Keratinocyte (primary cell): Measurements from ENCODE around the gene SAYSD1. TPM values are rescaled to one million over a fixed set of nuclear protein-coding genes. Genes with fewer than 3 reads are reported as not detected.

ENCODE experiments used
- DNase-seq: peaks from one replicate; pipeline ENCODE4 v3.0.0-alpha.2; 2011; ENCODE audit warnings: low read depth, missing footprints, low spot score
- FAIRE-seq: peaks from 2 replicates; lab custom pipeline; 2011; peaks lifted over from hg19 to GRCh38; lab: Jason Lieb, UNC
- H2AFZ ChIP-seq: 2 replicates; pipeline ENCODE4 v1.6.0; 2012; ENCODE audit warnings: low read length, control low read depth, inconsistent platforms; ENCODE audit not compliant: control insufficient read depth
- H3K27ac ChIP-seq: 2 replicates; pipeline ENCODE4 v1.5.1; 2011; ENCODE audit warnings: low read length; ENCODE audit not compliant: control insufficient read depth, insufficient read depth
- H3K27me3 ChIP-seq: 3 replicates; pipeline ENCODE4 v1.6.0; 2011; ENCODE audit warnings: low read length; ENCODE audit not compliant: control insufficient read depth, insufficient read depth; ENCODE audit errors: extremely low read depth
- H3K36me3 ChIP-seq, 2 experiments: 2 replicates in 1 of 2; 3 replicates in 1 of 2; pipeline ENCODE4 v1.5.1; 2011; ENCODE audit warnings: low read length in 2 of 2, mild to moderate bottlenecking in 1 of 2; ENCODE audit not compliant: control insufficient read depth in 2 of 2, insufficient read depth in 2 of 2; ENCODE audit errors: extremely low read depth in 1 of 2
- H3K4me1 ChIP-seq: 3 replicates; pipeline ENCODE4 v1.5.1; 2011; ENCODE audit warnings: low read length; ENCODE audit not compliant: control insufficient read depth, insufficient read depth; ENCODE audit errors: extremely low read depth
- H3K4me2 ChIP-seq: 3 replicates; pipeline ENCODE4 v1.6.0; 2011; ENCODE audit warnings: low read depth, low read length; ENCODE audit not compliant: control insufficient read depth, insufficient read depth; ENCODE audit errors: extremely low read depth
- H3K4me3 ChIP-seq, 3 experiments: fragments of 200-600 bp in 1 of 3; sonication (generic) in 1 of 3; 2 replicates in 2 of 3; 3 replicates in 1 of 3; pipeline ENCODE4 v1.5.1; 2011 to 2016; ENCODE audit warnings: low read length in 3 of 3, mild to moderate bottlenecking in 3 of 3, control low read depth in 2 of 3, inconsistent platforms in 1 of 3, low read depth in 1 of 3, mixed read lengths in 1 of 3, mixed run types in 1 of 3, moderate library complexity in 1 of 3; ENCODE audit not compliant: control insufficient read depth in 2 of 3, insufficient read depth in 2 of 3; ENCODE audit errors: extremely low read depth in 1 of 3
- H3K79me2 ChIP-seq: 2 replicates; pipeline ENCODE4 v1.6.0; 2012; ENCODE audit warnings: low read length; ENCODE audit not compliant: control insufficient read depth, insufficient read depth
- H3K9ac ChIP-seq: 3 replicates; pipeline ENCODE4 v1.6.0; 2011; ENCODE audit warnings: low read length; ENCODE audit not compliant: control insufficient read depth, insufficient read depth; ENCODE audit errors: extremely low read depth
- H3K9me1 ChIP-seq: 3 replicates; pipeline ENCODE4 v1.6.0; 2011; ENCODE audit warnings: low read length; ENCODE audit not compliant: control insufficient read depth, insufficient read depth; ENCODE audit errors: extremely low read depth
- H3K9me3 ChIP-seq: 2 replicates; pipeline ENCODE4 v1.5.1; 2012; ENCODE audit warnings: low read depth, low read length; ENCODE audit not compliant: control insufficient read depth
- H4K20me1 ChIP-seq: 3 replicates; pipeline ENCODE4 v1.6.0; 2011; ENCODE audit warnings: low read length; ENCODE audit not compliant: control insufficient read depth, insufficient read depth; ENCODE audit errors: extremely low read depth
- EZH2 ChIP-seq: IDR thresholded peaks from one replicate; pipeline ENCODE4 v1.6.1; 2012; ENCODE audit warnings: inconsistent platforms, mild to moderate bottlenecking, low read length, moderate library complexity
- dilution Hi-C: fragments of 300-500 bp; cut with MboI; formaldehyde crosslinking; loops from one replicate; pipeline ENCODE4 v1.7.0; 2020; ENCODE audit warnings: low sequenced_read_pairs; ENCODE audit not compliant: extremely low pct_ligation_motif_present
- polyA plus RNA-seq, 5 experiments: library from polyadenylated mRNA; depleted of rRNA in 3 of 5; stranded (reverse) in 3 of 5; stranded (forward) in 1 of 5; unstranded in 1 of 5; fragments of >200 nt; gene quantifications; 1 replicate in 1 of 5; 2 replicates in 3 of 5; 3 replicates in 1 of 5; pipeline versions ENCODE4 v1.2.1 to v1.2.3, GENCODE V29; 2011 to 2012; ENCODE audit warnings: missing spikeins in 2 of 5, low read depth in 1 of 5, low replicate concordance in 1 of 5
- TF ChIP-seq, protein P1 (sequence below), 3 experiments: IDR thresholded peaks in 1 of 3; conservative IDR thresholded peaks in 1 of 3; optimal IDR thresholded peaks in 1 of 3; 2 replicates in 2 of 3; 3 replicates in 1 of 3; pipeline versions ENCODE3 to v1.5.1; 2011; ENCODE audit warnings: low read length in 3 of 3, mild to moderate bottlenecking in 3 of 3, moderate library complexity in 2 of 3, control low read depth in 1 of 3, inconsistent platforms in 1 of 3; ENCODE audit not compliant: insufficient read depth in 2 of 3; ENCODE audit errors: extremely low read depth in 1 of 3

Gene SAYSD1
- polyA plus RNA-seq, 1 donor (not counting 4 experiments of a cell fraction or from before 2014, with no cell fraction given): 8.4 TPM

DNA sequence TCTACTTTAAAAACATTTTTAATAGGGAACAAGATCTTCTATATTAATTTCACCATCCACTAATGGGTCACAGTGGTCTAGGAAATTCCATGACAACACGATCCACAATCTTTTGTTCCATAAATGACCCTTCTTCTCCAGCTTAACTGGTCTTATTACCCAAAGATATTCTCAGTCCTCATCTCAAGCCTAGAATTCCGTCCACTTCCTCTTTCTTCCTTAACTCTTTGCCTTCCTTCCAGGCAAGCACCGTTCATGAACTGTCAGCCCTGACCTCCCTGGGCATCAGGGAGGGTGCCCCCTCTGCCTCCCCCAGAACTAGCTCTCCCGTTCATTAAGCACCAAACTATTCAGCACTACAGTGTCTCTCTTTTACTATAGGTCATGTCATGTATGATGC is 8.0 kb downstream of the SAYSD1 start:
- dilution Hi-C loops: no loop called here
- TF ChIP-seq, protein P1, sequence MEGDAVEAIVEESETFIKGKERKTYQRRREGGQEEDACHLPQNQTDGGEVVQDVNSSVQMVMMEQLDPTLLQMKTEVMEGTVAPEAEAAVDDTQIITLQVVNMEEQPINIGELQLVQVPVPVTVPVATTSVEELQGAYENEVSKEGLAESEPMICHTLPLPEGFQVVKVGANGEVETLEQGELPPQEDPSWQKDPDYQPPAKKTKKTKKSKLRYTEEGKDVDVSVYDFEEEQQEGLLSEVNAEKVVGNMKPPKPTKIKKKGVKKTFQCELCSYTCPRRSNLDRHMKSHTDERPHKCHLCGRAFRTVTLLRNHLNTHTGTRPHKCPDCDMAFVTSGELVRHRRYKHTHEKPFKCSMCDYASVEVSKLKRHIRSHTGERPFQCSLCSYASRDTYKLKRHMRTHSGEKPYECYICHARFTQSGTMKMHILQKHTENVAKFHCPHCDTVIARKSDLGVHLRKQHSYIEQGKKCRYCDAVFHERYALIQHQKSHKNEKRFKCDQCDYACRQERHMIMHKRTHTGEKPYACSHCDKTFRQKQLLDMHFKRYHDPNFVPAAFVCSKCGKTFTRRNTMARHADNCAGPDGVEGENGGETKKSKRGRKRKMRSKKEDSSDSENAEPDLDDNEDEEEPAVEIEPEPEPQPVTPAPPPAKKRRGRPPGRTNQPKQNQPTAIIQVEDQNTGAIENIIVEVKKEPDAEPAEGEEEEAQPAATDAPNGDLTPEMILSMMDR (optimal IDR thresholded peaks at IDR 0.05 in 1 of 3, IDR thresholded peaks at IDR 0.05 in 1 of 3, conservative IDR thresholded peaks at IDR 0.05 in 1 of 3; ENCODE audit: extremely low read depth in 1 of 3, insufficient read depth in 2 of 3, low read length in 3 of 3): no peak
- TF ChIP-seq EZH2: no peak

GRCh38 chr6:39104528-39104927 is 10.5 kb downstream of the SAYSD1 start:
- Histone ChIP-seq H3K4me3 (no peak overlapping the region), H3K27me3 (no peaks in the 10 kb centered on the region), H3K4me1 (no peaks in the 10 kb centered on the region), H3K9me1 (no peaks in the 10 kb centered on the region), H3K79me2 (no peaks in the 10 kb centered on the region), H2AFZ (no peak overlapping the region), H3K9ac (no peak overlapping the region), H3K36me3 (no peaks in the 10 kb centered on the region), H3K9me3 (no peaks in the 10 kb centered on the region), H4K20me1 (no peaks in the 10 kb centered on the region), H3K27ac (no peak overlapping the region), H3K4me2 (no peak overlapping the region)
- dilution Hi-C loops: no loop called here
- DNase-seq (no peak), FAIRE-seq (no peak)
- TF ChIP-seq, protein P1 (optimal IDR thresholded peaks at IDR 0.05 in 1 of 3, IDR thresholded peaks at IDR 0.05 in 1 of 3, conservative IDR thresholded peaks at IDR 0.05 in 1 of 3; ENCODE audit: extremely low read depth in 1 of 3, insufficient read depth in 2 of 3, low read length in 3 of 3): no peak
- TF ChIP-seq EZH2: no peak

More for the DNA sequence above, 8.0 kb downstream of the SAYSD1 start:
- H3K79me2 ChIP-seq: no peaks in the 10 kb centered on the region
- H4K20me1 ChIP-seq: no peaks in the 10 kb centered on the region
- H3K4me3 ChIP-seq: no peak overlapping the region
- no peaks in the 10 kb centered on the region for H3K9me3 ChIP-seq
- no peak overlapping the region for H2AFZ ChIP-seq
- FAIRE-seq (no peak), DNase-seq (no peak)
- no peak overlapping the region for H3K27ac ChIP-seq
- H3K27me3 ChIP-seq: no peaks in the 10 kb centered on the region
- H3K9ac ChIP-seq: no peak overlapping the region
- H3K9me1 ChIP-seq: no peaks in the 10 kb centered on the region
- H3K4me2 ChIP-seq: no peak overlapping the region
- no peaks in the 10 kb centered on the region for H3K36me3 ChIP-seq
- no peaks in the 10 kb centered on the region for H3K4me1 ChIP-seq
